H54 (cell line): ENCODE data around the gene HSBP1.

ENCODE experiments used
- DNase-seq: peaks from one replicate; pipeline ENCODE4 v3.0.0; 2011; ENCODE audit warnings: low spot score, mixed read lengths; ENCODE audit not compliant: insufficient read length
- FAIRE-seq: peaks from 3 replicates; lab custom pipeline; 2011; peaks lifted over from hg19 to GRCh38; lab: Jason Lieb, UNC
- POLR2A ChIP-seq: IDR thresholded peaks from 2 replicates; pipeline ENCODE4 v1.6.1; 2011; ENCODE audit warnings: low read depth, mild to moderate bottlenecking, low read length

HSBP1 gene

DNA sequence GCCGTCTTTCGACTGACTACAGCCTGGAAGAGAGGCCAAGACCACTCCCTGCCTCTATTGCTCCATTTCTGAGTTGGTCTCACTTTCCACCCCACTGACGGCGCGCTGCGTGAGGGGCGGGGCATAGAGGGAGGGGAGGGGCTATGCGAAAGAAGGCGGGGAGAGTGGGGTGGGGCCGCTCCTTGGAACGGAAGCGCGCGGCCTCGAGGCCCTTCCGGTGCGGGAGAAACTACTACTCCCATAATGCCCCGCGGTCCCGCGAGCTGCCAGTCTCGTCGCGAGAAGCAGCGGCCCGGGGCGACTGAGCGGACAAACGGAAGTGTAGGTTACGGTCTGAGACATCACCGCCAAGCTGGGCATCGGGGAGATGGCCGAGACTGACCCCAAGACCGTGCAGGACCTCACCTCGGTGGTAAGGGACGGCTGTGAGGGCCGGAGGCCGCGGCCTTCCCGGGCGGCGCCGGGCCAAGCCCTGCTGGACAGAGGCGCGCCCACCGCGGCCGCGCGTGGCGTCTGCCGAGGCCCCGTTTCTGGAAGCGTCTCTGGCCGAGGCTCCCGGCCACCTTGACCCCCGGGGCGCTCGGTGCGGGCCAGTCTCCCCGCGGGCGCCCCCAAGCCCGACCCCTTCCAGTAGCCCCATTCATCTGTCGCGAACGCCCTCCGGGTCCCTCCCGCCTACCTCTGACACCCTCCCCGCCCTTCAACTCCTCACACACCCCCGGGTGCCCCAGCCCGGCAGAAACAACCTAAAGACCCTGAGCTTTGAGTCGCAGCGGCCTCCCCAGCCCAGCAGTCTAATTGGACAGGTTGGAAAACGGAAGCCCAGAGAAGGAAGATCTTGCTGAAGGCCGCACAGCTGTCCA lies at the start of gene HSBP1:
HSBP1 (plus strand) TSS at position 269 of the 863 bp plus-strand sequence; CDS start at position 368, 99 bp downstream.
- peak; percentile 91 for TF ChIP-seq POLR2A
- DNase-seq (peak; percentile 90), FAIRE-seq (peak; percentile 74)

DNA sequence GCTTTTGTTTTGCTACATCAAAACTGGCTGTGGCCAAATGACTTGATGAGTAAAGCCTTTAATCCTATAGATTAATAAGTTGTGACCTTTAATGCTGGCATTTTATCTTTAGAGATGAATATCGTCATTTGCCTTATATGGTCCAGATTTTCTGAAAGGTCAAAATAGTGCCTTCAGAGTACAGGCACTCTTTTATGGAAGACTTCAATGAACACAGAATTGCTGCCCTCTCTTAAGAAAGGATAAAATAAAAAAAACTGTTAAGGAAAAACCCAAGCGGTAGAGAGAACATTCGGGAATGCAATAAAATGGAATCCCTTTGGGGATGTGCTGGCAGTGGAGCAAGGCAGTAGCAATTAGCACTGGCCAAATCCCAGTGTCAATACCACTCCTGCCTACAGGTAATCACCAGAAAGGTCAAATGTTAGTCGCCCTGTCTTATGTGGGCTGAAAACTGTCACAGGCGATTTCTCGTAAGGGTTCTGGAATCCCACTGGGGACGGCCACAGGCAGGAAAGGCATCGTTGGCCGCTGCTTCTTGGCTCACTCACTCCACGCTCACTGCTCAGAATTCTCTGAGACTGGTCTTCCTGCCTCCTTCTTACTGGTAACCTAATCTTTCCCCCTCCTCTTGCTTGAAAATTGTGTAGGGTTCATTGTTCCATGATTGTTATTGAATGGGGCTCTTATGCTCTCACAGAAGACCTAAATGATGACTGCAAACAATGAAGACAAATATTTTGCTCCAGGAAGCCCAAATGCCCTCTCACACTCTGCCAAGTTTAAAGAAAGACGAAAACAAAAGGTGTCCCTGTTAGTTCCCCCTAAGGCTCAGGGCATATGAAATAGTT lies 45.4 kb upstream of the HSBP1 start:
- DNase-seq (no peak), FAIRE-seq (no peak)
- no peak for TF ChIP-seq POLR2A

DNA sequence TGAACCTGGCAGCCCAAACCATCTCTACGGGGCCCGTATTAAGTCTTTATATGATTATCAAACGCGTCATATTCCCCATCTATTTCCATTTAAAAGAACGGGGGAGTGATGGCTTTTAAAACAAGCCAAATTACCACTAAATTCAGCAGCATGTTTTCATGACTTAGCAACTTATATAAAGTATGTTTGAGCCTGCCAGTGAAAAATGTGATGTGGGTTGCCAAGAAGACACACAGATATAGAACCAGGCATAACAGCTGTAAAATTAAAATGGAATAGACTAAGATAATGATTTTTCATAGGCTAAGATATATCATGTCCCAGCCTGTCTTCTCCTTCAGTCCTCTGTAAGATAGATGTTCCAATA lies 44.8 kb upstream of the HSBP1 start:
- DNase-seq (no peak), FAIRE-seq (no peak)
- no peak for TF ChIP-seq POLR2A

DNA sequence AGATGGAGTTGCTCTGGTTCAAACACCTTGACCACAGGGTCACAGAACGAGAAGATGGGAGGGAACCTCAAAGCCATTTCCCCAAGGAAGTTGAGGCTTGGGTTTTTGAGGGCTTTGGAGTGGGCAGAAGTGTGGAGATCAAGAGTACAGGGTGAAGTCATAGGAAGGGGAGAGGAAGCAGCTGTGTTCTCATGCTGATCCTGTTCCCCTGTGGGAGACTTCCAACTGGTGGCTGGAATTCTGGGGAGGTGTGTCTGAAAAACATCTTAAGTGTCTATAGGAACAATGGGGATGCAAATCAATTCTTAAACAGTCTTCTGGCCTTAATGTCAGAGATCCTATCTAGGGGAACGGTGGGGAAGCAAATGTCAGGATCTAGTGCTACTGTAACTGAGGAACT lies 38.8 kb upstream of the HSBP1 start:
- FAIRE-seq, result no peak
- TF ChIP-seq POLR2A, result no peak
- DNase-seq, result no peak

DNA sequence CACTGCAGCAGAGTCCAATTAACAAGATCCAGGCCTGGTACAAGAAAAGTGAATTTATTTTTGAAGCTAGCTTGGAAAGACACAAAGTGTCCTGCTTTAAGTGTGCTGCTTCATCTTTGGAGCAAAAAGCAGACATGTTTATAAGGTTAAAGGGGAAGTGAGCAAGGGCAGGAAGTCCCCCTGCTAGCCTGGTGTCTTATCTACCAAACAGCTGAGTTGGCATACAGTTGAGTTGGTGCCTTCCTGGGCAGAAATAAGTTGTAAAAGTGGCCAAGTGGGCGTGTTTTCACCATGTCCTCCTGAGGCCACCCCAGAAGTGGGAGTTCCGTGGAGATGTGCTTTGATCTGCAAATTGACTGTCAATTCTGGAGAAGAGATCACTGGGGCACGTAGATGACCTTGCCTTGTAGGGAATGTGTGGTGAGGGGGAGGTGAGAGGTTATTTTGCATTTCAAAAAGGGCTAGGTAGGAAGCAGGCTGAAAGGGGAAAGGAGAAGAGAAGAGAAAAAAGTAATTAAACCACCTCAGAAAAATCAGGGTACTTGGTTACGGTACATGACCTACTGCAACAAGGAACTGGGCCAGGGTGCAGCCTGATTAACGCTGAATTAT lies 38.3 kb upstream of the HSBP1 start:
- FAIRE-seq (no peak), DNase-seq (no peak)

DNA sequence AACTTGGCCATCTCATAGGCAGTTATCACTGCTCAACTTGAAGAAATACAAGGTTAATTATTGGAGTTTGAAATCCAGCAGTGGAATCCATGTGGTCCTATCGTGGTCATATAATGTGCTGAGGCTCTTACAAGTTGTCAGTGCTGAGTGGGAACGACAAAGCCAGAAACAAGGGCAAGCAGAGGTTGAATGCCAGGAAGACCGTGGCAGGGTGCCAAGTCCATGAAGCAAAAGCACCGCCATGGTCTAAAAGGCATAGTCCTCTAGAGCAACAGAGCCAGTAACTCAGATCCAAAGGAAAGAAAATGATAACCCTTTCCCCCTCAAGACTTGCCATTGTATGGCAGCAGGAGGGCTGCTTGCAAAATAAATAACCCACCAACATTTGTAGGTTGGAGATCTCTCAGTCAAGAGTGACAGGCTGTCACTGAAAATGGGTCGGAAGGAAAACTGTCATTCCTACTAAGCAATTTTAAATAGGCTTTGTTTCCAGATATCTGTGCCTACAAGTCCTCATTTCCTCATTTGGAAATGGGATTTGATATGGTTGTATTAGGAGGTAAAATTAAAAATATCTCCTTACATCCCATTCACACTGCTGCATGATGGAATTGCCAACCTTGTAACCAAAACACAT lies 36.4 kb upstream of the HSBP1 start:
- no peak for FAIRE-seq
- TF ChIP-seq POLR2A, result no peak
- no peak for DNase-seq

More for the DNA sequence above, 38.3 kb upstream of the HSBP1 start:
- TF ChIP-seq POLR2A, result no peak

DNA sequence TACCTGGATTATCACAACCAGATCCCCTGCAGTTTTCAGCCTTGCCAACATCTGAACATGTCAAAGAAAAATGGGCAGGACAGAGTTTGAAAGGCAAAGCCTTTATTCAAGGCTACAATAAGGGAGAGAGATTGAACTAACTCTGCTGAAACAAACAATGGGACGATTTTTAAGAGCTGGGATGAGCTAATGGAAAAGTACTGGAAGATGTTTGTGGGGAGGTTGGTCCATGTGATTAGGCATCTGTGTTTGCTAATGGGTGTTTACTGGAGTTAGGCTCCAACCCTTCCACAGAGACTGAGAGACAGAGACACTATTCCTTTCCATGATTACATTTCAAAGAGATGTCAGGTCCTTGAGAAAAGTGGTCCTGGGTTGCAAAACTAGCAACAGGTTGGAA lies 35.0 kb upstream of the HSBP1 start:
- DNase-seq (no peak), FAIRE-seq (no peak)
- TF ChIP-seq POLR2A, result no peak

DNA sequence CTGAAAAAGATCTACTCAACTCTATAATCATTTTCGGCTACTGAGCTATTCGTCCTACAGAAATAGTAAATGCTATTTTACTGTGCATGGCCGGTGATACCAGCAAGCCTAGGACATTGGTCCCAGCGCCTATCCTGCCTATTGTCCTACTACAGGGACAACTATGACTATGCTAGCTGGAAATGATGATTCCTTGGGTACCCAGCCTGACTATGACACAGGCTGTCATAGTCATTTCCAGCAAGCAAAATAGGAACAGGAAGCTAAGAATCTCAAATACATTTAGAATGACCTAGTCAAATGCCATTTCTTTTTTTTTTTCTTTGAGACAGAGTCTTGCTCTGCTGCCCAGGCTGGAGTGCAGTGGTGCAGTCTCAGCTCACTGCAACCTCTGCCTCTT lies 33.7 kb upstream of the HSBP1 start:
- TF ChIP-seq POLR2A, result no peak
- DNase-seq, result no peak
- no peak for FAIRE-seq

DNA sequence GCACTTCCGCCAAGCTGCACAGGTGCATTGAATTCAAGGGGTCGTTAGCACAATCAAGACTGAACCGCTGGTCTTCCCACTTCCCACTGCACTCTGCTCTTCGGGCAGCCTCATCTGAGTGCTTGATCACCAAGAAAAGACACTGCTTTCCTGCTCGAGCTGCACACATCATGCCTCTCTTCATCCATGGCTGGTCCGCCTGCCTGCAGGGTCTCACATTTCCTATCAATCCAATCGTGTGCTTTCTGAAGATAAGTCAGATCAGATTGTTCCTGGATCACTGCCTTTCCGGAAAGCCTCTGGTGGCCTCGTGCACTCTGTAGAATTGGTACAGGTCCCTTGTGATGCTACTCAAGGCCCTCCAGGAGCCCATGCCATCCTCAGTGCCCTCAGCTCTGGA lies 30.8 kb upstream of the HSBP1 start:
- no peak for TF ChIP-seq POLR2A
- FAIRE-seq (no peak), DNase-seq (no peak)

DNA sequence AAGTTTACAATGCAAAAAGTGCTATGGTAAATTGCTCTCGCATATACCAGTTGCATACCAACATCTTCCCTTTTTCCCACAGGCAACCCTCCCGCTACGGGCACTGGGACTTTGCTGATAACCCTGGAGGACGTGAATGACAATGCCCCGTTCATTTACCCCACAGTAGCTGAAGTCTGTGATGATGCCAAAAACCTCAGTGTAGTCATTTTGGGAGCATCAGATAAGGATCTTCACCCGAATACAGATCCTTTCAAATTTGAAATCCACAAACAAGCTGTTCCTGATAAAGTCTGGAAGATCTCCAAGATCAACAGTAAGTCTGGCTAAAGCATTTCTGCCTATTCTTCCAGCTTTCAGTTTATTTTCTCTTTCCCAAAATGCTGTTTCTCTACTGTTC lies 27.9 kb upstream of the HSBP1 start:
- TF ChIP-seq POLR2A, result no peak
- no peak for DNase-seq
- FAIRE-seq, result no peak

DNA sequence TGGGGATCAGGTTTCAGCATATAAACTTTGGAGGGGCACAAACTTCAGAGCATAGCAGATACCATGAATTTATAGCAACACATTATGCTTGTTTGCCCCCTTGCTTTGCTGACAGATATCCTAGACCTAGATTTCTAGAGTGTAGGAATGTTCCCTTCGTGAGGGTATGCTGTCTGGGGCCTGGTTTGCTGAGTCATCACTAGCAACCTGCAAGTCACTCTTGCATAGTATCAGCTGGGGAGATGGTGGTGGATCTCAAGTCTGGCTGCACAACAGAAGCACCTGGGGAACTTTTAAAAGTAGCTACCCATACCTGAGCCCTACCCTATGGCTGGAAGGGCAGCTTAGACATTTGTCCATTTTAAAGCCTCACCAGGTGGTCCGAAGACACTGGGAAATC lies 22.3 kb upstream of the HSBP1 start:
- no peak for FAIRE-seq
- no peak for DNase-seq

DNA sequence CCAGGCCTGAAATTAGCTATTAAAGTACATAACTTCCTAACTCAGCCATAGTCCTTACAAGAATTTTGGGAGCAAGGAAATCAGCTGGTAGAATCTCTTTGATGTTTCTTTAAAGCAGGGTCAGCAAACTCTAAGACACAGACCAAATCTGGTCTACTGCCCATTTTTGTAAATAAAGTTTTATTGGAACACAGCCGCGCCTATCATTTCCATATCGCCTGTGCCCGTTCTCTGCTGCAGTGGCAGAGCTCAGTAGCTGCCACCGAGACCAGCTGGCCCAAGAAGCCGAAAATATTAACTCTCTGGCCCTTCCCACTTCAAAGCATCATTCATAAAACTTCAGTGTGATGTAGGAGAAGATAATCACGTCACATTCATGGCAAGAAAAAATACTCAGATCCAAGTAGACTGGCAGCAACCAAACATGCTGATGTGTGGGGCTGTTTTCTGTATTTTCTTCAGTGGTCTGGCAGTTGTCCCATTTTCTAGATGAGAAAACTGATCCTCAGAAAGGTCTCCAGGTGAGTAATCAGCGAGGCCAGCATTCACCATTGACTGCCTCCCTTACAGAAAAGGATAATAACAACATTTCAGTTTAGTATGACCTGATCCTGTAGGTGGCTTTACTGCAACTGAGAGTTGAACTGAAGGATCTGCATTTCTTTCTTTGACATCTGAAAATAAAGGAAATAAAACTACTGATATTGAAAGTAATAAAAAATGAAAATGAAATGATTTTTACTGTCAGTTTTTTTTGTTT lies 18.0 kb upstream of the HSBP1 start:
- FAIRE-seq (no peak), DNase-seq (no peak)
- no peak for TF ChIP-seq POLR2A

More for the DNA sequence above, 22.3 kb upstream of the HSBP1 start:
- TF ChIP-seq POLR2A, result no peak

DNA sequence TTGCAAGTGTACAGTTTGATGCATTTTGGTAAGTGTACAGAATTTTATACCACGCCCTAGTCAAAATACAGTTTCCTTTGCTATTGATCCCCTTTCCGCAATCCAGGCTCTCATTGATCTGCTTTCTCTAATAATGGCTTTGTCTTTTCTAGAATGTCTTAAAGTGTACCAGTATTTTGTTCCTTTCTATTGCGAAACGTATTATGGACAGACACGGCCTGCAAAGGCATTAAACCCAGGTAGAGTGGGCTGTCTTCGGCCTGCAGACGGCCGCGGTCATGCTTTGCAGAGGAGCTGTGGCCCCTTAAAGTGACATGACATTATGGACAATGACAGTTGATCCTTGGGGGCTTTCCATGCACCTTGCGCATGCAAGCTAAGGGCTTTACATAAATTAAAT lies 15.9 kb upstream of the HSBP1 start:
- TF ChIP-seq POLR2A, result no peak
- DNase-seq (no peak), FAIRE-seq (no peak)

DNA sequence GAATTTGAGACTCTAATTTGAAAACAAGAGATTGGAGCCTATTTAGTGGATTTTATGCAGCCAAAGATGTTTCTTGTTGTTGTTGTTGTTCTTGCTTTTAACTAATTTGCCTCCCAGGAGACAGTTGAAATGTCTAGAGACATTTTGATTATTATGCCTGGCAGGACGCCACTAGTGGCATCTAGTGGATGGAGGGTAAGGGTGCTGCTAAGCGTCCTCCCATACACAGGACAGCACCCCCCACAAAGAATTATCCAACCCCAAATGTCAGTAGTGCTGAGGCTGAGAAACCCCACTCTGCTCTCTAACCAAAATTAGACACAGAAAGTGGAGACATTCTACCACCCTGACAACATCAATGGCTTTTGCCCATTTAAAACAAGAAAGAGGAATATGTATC lies 15.4 kb upstream of the HSBP1 start:
- no peak for DNase-seq
- TF ChIP-seq POLR2A, result no peak
- FAIRE-seq, result no peak
